NCI-H526 treated with DMSO at 0.1 percent for 48 hours (cell line): ENCODE measurements around the gene SCARB2.

Source experiments
- DNase-seq: peaks from one replicate; lab custom pipeline; 2025; lab: John Stamatoyannopoulos, UW

Gene SCARB2

DNA sequence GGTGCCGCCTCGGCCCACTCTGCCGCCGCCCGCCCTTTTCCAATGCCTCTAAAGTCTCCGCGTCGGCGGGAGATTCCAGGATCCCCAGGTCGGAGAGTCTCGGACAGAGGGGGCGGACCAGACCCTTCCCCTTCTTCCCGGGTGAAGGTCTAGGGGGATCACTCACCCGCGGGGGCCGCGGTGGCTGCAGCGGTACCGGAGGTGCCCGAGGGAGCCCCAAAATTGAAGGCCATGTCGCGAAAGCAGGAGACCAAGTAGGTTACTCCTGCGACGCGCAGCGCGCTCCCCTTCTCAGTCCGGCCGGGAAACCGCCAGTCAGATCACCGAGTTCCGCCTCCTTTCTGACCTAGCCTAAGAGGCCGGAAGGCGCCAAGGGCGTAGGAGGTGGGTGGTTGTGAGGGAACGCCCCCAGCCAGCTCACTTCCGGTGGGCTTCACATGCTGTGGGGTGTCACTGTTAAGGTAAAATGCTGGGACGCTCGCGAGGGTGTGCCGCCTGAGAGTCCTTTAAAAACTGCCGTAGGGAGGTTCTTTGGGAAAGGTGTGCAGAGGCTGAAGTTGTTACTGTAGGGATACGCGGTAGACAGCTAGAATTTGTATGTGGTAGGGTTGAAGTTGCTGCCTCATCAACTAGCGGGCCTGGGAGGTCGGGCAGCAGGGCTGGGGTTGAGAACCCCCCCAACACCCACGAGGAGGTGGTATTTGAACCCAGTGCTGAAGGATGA lies 65.3 kb downstream of the SCARB2 start, which contains the start of gene NUP54:
TSS of gene NUP54 (minus strand) at position 256 of the 724 bp plus-strand sequence. CDS start at position 233, 23 bp downstream.
- DNase-seq = peak; percentile 82

GRCh38 chr4:76147454-76148141 lies 66.0 kb downstream of the SCARB2 start:
- DNase-seq = peak; percentile 12

DNA sequence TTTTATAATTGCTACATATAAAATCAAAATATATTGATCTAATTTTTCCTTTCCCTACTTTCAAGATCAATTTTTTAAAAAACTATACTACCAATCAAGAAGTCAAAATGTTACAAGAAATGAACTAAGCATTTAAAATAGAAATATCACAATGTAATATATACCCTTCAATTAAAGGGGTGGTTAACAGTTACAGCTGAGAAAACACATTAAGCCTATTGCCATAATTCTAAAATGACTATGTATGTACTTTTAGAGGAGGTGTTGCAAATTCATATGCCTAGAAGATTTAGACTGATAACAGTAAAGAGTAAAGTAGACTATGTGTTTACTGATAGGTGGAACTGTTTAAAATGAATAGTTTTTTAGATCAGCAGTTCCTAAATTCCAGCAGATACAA lies 69.1 kb downstream of the SCARB2 start:
- DNase-seq = no peak

- no peak for DNase-seq
Observed at GRCh38 chr4:76141241-76141640, 72.4 kb downstream of the SCARB2 start.

DNA sequence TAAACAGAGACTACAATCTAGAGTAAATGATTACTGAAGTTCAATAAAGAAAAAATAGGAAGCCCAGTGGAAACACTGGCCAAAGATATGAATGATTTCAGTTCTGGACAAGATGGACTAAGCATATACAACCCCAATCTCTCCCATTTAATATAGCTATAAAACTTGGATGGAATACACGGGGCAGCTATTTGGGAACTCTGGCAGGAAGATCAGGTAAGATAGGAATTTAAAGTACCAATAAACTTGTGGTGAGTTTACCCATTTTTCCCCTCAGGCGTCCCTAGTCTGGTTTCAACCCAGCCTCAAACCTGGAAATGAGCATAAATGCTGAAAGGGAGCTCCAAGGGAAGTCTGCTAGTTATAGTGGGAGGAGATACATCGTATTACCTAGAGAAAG lies 85.9 kb downstream of the SCARB2 start:
- DNase-seq = no peak

GRCh38 chr4:76125816-76126215 lies 87.8 kb downstream of the SCARB2 start:
- no peak for DNase-seq

DNA sequence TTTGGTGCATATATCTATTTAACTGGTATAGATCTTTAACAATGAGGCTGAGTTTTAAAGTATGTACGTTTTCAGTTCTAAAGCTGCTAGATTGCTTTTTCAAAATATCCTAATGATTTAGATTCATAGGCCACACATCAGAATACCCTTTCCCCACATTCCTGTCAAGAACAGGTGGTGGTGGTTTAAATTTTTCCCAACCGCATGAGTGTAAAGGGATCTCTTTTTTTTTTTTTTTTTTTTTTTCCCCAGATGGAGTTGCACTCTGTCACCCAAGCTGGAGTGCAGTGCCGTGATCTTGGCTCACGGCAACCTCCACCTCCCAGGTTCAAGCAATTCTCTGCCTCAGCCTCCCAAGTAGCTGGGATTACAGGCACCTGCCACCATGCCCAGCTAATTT lies 93.4 kb downstream of the SCARB2 start:
- no peak for DNase-seq

GRCh38 chr4:76117536-76117935 lies 96.1 kb downstream of the SCARB2 start:
- no peak for DNase-seq

DNA sequence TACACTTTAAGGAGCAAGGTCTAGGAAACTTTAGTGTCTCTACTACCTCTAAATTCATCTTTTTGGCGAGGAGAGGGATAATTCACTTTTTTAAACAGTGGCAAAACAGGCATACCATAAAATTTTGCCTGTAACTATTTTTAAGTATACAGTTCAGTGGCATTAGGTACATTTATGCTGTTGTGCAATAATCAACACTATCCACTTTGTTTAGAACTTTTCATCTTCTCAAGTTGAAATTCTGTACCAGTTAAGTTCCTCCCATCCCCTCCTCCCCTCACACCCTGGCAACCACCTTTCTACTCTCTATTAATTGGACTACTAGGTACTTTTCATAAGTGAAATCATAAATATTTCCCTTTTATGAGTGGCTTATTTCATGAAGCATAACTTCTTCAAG lies 96.8 kb downstream of the SCARB2 start:
- no peak for DNase-seq
